Left renal cortex interstitium (tissue), 4 donors: ENCODE data around the gene SH3D19. TPM values are rescaled to one million over a fixed set of nuclear protein-coding genes. Genes with fewer than 3 reads are reported as not detected.
"Not testable (repeated sequence)": the region's sequence is repeated elsewhere in the genome, so short reads cannot be mapped to it uniquely, and the experiment has no call there.

Source experiments
- DNase-seq, 4 donors: peaks; one replicate each; pipeline ENCODE4 v3.0.0-alpha.2; 2013; ENCODE audit warnings: low read depth in 4 of 4, low spot score in 2 of 4, missing footprints in 1 of 4
- polyA plus RNA-seq, 4 donors: library from polyadenylated mRNA; unstranded; fragments of 120-200 nt; gene quantifications; one replicate each; pipeline ENCODE4 v1.2.1, GENCODE V29; 2013; ENCODE audit not compliant: insufficient read length in 4 of 4

The SH3D19 gene
- polyA plus RNA-seq, 4 donors, result 25.3 to 34.8 (median 27.7) TPM

- no peak for DNase-seq
Measured at GRCh38 chr4:151158979-151159378, 166.4 kb downstream of the SH3D19 start.

DNA sequence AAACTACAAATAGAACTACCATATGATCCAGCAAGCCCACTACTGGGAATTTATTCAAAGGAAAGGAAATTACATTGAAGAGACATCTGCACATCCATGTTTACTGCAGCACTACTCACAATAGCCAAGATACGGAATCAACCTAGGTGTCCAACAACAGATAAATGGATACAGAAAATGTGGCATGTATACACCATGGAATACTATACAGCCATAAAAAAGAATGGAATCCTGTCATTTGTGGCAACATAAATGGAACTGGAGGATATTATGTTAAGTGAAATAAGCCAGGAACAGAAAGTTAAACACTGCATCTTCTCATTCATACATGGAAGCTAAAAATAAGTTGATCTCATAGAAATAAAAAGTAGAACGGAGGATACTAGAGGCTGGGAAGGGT lies 167.9 kb downstream of the SH3D19 start:
- DNase-seq, result no peak

DNA sequence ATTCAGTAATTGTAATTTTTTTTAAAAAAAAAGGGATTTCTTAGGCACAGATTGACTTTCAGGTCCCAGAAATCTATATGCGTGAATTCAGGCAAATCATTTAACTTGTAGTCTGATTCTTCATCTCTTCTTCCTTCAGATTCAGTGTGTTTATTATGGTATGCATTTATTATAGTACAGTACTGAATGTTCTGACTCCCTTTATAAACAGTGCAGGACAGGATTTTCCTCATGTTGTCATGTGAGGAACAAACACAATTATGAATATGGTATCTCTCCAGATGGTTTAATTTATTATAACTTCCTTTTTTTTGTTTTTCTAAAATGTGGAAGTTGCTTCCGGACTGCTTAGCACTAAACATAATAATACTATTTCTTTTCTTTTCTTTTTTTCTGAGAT lies 171.8 kb downstream of the SH3D19 start:
- DNase-seq, result no peak

GRCh38 chr4:151152028-151152427 lies 173.4 kb downstream of the SH3D19 start:
- DNase-seq, result no peak

GRCh38 chr4:151150821-151151580 lies 174.4 kb downstream of the SH3D19 start:
- no peak for DNase-seq

DNA sequence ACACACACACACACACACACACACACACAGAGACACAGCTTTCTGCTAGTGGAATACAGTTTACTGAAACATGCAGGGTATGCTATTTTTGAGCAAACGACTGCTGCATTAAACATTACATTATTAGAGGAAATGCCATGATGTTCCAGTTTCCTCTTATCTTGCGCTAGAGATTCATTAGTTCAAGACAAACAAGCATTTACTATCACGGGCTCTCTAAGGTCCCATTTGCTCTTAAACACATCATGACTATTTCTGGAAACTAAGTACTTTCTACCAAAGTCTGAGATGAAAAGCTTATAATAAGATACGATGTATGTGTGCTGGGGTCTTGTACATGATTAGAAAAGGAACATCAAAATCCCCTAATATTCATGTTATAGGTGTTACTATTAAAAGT lies 177.1 kb downstream of the SH3D19 start:
- DNase-seq, result no peak

DNA sequence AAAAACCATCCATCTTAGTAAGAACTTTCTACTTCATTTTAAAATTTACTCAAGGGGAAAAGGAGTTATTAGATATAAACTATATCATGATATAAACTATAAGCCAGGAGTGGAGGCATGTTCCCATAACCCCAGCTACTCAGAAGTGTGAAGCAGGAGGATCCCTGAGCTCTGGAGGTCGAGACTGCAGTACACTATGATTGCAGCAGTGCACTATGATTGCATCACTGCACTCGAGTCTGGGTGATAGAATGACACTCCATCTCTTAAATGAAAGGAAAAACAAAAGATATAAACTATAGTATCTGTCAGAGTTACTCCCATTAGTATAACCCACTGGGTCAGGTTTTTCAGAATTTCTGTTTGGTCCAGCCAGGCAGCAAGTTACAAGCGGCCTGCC lies 178.4 kb downstream of the SH3D19 start:
- no peak for DNase-seq

DNA sequence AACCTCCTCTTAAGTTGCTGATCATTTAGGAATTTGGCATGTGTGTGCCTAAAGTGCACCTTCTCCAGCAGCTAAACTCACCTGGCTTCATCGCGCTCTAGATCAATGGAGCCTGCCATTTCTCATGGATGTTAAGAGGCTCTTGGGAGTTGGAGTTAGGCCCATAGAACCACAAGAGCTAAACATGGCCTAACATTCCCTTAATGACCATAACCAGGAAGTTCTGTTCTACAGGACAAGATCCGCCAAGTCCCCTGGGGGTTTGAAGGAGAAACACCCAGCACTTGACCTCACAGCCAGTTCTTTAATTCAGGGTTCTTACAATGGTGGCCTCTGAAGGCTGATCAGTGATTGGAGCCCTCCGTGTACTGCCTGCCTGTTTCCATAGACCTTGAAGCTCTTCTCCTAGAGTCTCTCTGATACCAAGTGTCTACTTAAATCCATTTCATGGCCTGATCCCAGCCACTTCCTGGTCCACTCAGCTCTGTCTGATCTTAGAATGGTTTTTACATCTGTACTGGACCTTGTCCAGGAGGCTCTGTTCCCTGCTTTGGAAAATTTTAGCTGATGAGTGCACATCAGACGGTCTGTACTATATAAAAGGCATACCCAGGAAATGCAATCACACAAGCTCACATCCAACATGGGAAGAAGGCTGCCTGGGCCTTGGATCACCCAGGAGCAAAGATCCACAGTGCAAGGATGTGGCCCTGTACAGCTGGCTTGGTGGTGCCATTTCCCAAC lies 180.9 kb downstream of the SH3D19 start:
- DNase-seq, result no peak

DNA sequence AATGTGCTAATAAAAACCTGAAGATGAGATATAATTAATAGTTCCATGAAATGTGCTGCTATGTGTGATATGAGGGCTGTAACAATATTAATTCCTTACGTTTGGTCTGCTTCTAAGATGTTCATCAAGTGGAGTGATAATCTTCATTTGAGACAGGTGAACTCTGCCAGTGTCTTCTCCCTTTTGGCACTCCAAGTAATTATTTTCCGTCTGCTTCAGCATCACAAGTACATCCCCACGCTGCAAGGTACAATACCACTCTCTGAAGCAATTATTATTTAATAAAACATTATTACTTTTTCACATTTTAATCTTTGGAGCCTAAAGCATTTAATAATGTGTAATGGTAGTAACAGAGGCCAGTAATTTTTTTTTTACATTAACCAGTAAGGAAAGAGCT lies 181.6 kb downstream of the SH3D19 start:
- DNase-seq, result no peak

DNA sequence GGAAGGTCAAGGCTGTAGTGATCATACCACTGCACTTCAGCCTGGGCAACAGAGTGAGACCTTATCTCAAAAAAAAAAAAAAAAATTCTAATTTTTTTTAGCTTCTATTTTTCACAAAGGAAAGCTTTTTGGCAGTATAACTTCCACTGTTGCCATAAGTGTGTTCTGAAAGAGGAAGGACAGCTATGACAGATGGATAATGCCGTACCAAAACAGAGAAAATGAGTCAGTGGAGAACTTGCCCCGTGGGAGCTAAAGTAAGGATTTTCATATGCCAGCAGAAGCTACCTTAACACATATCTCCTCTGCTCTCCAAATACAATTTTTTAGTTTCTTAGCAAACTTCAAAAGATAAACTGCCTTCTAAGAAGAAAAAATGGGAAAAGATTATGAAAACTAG lies 182.2 kb downstream of the SH3D19 start:
- no peak for DNase-seq

- DNase-seq, result no peak
Measured at GRCh38 chr4:151142758-151143157, 182.6 kb downstream of the SH3D19 start.

DNA sequence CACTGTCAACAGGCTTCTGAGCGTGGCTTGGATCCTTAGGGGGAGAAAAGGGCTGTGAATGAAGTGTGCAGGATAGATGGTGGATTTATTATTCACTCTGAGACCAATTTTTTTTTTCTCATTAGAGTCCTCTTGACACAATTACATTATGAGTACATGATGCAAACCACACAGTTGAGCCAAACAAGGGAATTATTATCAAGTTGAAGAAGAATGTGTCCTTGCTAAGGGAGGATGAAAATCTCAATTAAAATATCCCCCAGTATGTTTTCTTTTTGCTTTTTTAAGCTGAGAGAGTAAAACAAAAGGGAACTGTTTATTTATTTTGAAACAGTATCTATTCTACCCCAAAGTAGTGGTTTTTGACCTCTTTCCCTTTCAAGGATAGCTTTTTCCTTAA lies 185.6 kb downstream of the SH3D19 start:
- DNase-seq, result no peak

GRCh38 chr4:151136048-151136447 lies 189.4 kb downstream of the SH3D19 start:
- not testable (repeated sequence) for DNase-seq

DNA sequence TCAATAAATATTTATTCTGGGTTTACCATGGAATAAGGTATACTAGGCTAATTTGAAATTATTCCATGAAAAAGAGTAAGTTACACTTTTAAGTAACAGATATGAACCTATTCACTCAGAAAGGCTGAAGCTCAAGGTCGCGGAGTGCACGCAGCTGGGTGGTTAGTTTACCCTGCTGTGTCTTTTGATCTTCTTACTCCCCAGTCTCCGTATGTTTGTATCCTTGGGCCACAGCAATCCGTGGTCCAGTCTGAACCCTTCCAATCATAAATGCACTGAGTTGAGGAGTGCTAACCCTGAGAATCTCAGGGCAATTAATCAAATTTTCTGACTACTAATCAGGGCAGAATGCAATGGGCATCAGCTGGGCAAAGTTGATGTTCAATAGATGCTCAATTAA lies 192.1 kb downstream of the SH3D19 start:
- DNase-seq, result no peak

GRCh38 chr4:151129796-151130195 lies 195.6 kb downstream of the SH3D19 start:
- DNase-seq, result no peak

- DNase-seq, result peak; percentile 31 to 72 (median 41)
Measured at GRCh38 chr4:151117371-151117962, 207.9 kb downstream of the SH3D19 start.

DNA sequence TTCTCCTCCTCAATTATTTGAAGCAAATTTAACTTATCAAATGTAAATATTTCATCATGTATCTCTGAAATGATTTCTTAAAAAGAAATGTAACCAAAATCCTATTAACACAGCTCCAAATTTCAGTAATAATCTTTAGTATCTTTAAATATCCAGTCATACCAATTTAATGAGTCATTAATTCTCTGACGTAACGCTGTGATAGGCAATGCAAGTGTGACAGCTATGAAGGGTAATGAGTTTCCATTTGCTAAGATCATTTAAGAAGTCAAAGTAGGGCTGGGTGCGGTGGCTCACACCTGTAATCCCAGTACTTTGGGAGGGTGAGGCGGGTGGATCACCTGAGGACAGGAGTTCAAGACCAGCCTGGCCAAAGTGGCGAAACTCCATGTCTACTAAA lies 210.4 kb downstream of the SH3D19 start:
- no peak for DNase-seq

- no peak for DNase-seq
Measured at GRCh38 chr4:151114338-151114737, 211.1 kb downstream of the SH3D19 start.

DNA sequence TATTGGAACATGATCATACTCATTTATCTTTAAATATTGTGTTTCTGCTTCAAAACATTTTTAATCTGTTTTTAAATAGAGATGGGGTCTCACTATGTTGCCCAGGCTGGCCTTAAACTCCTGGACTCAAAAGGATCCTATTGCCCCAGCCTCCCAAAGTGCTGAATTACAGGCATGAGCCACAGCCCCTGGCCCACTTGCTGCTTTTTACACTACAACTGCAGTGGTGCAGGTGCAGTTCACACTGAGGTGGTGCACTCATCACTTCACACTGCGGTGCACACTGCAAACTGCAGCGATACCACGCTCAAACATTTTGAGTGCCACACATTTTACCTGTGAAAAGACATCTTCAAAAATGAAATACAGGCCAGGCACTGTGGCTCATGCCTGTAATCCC lies 215.2 kb downstream of the SH3D19 start:
- no peak for DNase-seq

- DNase-seq, result no peak
Measured at GRCh38 chr4:151107063-151107462, 218.3 kb downstream of the SH3D19 start.

- DNase-seq, result no peak
Measured at GRCh38 chr4:151105454-151106032, 219.9 kb downstream of the SH3D19 start.
